GM21529 (cell line): ENCODE measurements around the gene MTFR1L.

Source experiments
- ATAC-seq: cut with Tn5 transposase; IDR thresholded peaks from one replicate; pipeline ENCODE4 v1.9.1; 2021; ENCODE audit not compliant: unreplicated experiment

Gene MTFR1L

DNA sequence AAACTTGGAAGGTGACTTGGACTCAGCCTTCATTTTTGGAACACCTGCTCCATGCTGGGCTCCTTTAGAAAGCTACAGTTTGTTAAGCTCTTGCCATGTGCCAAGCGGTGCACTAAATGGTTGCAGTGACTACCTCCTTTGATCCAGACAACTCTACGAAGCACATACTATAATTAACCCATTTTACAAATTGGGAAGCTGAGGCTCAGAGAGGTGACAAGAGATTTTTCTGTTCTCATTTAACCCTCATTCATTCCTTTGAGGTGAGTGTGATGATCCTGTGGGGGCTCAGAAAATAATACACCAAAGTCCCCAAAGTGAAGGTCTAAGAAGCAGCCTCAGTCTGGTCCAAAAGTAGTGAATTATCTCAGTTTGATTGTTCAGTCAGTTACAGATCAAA lies 57.4 kb downstream of the MTFR1L start:
- ATAC-seq = no peak

DNA sequence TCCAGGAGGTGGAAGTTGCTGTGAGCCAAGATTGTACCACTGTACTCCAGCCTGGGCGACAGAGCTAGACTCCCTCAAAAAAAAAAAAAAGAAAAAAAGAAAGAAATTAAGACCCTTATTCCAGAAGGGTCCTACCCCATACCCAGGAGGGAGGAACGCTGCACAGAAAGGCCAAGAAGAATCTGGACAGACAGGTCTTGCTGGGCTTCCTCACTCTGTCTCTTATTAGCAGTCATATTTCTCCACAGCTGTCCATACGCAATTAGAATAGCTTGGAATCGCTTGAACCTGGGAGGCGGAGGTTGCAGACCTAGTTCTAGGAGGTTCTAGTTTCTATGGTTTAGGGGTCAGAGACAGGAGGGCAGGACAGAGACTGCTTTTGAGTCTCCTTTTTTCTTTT lies 58.9 kb downstream of the MTFR1L start:
- ATAC-seq = no peak

GRCh38 chr1:25879675-25880074 lies 59.9 kb downstream of the MTFR1L start:
- ATAC-seq = no peak

DNA sequence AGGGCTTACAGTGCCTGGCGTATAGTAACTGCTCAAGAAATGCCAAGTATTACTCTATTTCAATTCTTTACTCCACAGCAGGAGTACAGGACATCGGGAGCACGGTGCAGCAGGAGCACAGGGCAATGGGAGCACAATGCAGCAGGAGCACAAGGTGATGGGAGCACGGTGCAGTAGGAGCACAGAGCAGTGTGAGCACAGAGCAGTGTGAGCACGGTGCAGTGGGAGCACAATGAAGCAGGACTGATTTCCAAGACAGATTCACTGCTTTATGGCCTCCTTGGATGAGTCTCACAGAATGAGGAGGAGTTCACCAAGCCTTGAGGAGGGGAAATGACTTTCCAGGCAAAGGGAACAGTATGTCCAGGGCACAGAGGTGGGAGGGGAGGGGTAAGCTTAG lies 60.8 kb downstream of the MTFR1L start:
- no peak for ATAC-seq

GRCh38 chr1:25881266-25881665 lies 61.5 kb downstream of the MTFR1L start:
- ATAC-seq = no peak
